ENCODE measurements around the gene METTL4.

- TF ChIP-seq CTCF (IDR thresholded peaks at IDR 0.05; ENCODE audit: poor library complexity, severe bottlenecking) (no peak), EP300 (conservative IDR thresholded peaks at IDR 0.05; ENCODE audit: poor library complexity, severe bottlenecking) (no peak), EZH2 (IDR thresholded peaks at IDR 0.05; ENCODE audit: borderline replicate concordance, insufficient read depth, low read length, poor library complexity, severe bottlenecking) (no peak), POLR2AphosphoS5 (IDR thresholded peaks at IDR 0.05) (no peak)
Observed at GRCh38 chr18:2502394-2502793, 68.9 kb downstream of the METTL4 start.

Measured in neural cell (in vitro differentiated cells).